ENCODE data around the gene SPECC1.

The SPECC1 gene

DNA sequence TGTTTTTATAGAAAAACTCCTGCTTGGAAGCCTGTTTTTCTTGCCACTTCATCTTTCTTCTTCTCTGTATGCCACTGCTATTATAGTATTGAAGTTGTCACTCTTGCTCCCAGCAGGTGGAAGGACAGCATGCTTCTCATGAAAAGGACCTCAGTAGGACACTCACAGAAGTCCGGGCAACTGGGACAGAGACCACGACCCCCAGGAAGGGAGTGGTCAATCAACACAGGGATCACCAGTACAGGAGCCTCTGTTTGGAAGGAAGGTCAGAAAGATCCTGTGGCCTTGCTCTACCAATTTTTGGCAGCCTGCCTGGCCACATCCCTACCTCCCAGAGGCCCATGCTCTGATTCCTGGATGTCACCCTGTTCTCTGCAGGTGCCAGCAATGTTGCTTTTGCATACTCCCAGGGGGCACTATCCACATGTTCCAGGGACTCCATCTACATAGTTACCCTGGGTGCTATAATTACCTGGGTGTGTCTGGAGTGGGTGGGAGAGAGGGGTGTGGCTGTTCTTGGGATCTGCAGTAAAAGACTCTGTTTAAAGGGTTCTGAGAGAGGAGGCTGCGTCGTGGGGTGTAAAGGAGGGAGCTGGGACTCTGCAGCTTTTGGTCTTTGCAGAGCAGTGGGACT, 17.8 kb upstream of the SPECC1 start:
- no peak for DNase-seq (ENCODE audit: low read depth)
- no peak for TF ChIP-seq POLR2A (IDR thresholded peaks at IDR 0.05; ENCODE audit: extremely low read depth, insufficient read length)
- TF ChIP-seq MYC (IDR thresholded peaks at IDR 0.05; ENCODE audit: low read depth, low read length): no peak
- TF ChIP-seq, protein P1, sequence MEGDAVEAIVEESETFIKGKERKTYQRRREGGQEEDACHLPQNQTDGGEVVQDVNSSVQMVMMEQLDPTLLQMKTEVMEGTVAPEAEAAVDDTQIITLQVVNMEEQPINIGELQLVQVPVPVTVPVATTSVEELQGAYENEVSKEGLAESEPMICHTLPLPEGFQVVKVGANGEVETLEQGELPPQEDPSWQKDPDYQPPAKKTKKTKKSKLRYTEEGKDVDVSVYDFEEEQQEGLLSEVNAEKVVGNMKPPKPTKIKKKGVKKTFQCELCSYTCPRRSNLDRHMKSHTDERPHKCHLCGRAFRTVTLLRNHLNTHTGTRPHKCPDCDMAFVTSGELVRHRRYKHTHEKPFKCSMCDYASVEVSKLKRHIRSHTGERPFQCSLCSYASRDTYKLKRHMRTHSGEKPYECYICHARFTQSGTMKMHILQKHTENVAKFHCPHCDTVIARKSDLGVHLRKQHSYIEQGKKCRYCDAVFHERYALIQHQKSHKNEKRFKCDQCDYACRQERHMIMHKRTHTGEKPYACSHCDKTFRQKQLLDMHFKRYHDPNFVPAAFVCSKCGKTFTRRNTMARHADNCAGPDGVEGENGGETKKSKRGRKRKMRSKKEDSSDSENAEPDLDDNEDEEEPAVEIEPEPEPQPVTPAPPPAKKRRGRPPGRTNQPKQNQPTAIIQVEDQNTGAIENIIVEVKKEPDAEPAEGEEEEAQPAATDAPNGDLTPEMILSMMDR (IDR thresholded peaks at IDR 0.05; ENCODE audit: low read depth, low read length): no peak
- TF ChIP-seq, protein P2, sequence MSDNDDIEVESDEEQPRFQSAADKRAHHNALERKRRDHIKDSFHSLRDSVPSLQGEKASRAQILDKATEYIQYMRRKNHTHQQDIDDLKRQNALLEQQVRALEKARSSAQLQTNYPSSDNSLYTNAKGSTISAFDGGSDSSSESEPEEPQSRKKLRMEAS (IDR thresholded peaks at IDR 0.05; ENCODE audit: low read depth, low read length): no peak
- no peak overlapping the region for H3K4me3 ChIP-seq (ENCODE audit: low read depth, low read length)

DNA sequence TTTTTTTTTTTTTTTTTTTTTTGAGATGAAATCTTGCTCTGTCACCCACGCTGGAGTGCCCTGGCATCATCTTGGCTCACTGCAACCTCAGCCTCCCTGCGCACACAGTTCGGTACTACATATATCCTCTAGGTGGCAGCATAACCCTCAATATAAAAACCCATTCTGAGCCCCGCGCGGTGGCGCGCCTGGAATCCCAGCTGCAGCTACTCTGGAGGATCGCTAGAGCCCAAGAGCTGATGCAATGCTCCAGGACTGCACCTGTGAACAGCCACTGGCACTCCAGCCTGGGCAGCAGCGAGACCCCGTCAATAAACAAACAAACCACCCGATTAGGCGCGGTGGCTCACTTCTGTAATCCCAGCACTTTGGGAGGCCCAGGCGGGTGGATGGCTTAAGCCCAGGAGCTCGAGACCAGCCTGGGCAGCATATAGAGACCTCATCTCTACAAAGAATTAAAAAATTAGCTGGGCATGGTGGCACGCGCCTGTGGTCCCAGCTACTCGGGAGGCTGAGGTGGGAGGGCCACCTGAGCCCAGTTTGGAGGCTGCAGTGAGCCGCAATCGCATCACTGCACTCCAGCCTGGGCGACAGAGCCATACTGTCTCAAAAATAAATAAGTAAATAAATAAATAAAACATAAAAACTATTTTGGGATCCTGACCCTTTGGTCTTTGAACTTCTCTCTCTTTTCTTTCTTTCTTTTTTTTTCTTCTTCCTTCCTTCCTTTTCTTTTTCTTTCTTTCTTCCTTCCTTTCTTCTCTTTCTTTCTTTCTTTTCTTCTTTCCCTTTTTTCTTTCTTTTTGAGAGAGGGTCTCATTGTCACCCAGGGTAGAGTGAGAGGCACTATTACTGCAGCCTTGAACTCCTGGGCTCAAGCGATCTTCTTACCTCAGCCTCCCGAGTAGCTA, 16.1 kb upstream of the SPECC1 start:
- DNase-seq (ENCODE audit: low read depth): peak; percentile 89
- no peak overlapping the region for H3K4me3 ChIP-seq (ENCODE audit: low read depth, low read length)
- no peak for TF ChIP-seq POLR2A (IDR thresholded peaks at IDR 0.05; ENCODE audit: extremely low read depth, insufficient read length)
- TF ChIP-seq, protein P2 (IDR thresholded peaks at IDR 0.05; ENCODE audit: low read depth, low read length): no peak
- no peak for TF ChIP-seq MYC (IDR thresholded peaks at IDR 0.05; ENCODE audit: low read depth, low read length)
- TF ChIP-seq, protein P1 (IDR thresholded peaks at IDR 0.05; ENCODE audit: low read depth, low read length): peak; percentile 55

DNA sequence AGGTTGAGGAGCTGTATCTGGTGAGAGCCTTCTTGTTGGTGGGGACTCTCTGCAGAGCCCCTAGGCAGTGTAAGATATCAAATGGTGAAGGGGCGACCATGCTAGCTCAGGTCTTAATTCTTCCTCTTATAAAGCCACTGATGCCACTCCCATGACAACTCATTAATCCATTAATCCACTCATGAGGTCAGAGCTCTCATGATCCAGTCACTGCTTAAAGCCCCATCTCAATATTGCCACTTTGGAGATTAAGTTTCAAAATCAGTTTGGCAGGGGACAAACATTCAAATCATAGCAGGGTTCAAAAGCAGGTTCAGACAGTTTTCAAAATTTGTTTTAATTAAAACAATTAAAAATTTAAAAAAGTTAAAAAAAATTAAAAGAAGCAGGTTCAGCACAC, 13.1 kb upstream of the SPECC1 start:
- H3K4me3 ChIP-seq (ENCODE audit: low read depth, low read length): no peak overlapping the region
- no peak for DNase-seq (ENCODE audit: low read depth)
- TF ChIP-seq POLR2A (IDR thresholded peaks at IDR 0.05; ENCODE audit: extremely low read depth, insufficient read length) (no peak), MYC (IDR thresholded peaks at IDR 0.05; ENCODE audit: low read depth, low read length) (no peak)
- TF ChIP-seq, protein P2 (IDR thresholded peaks at IDR 0.05; ENCODE audit: low read depth, low read length): no peak
- TF ChIP-seq, protein P1 (IDR thresholded peaks at IDR 0.05; ENCODE audit: low read depth, low read length): no peak

DNA sequence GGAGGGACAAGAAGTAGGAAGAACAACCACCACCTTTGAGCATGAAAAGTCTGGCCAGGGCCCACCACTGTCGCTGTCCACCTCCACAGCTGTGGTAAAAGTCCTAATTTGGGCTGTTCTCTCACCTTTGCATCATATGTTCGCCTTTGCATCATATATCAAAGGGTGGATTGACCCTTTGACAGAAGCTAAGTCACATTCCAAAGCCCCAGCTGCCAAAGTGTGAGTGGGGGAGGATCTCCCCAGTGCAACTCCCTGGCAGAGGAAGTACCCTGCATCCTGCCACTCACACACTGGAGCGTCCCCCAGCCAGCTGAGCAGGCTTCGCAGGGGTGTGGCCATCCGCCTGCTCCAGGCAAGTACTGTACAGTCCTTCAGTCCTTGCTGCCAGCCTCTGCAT, 12.7 kb upstream of the SPECC1 start:
- peak; percentile 82 for DNase-seq (ENCODE audit: low read depth)
- TF ChIP-seq, protein P2 (IDR thresholded peaks at IDR 0.05; ENCODE audit: low read depth, low read length): peak; percentile 36; the same call in 1 of the 2 replicates
- no peak for TF ChIP-seq POLR2A (IDR thresholded peaks at IDR 0.05; ENCODE audit: extremely low read depth, insufficient read length)
- no peak overlapping the region for H3K4me3 ChIP-seq (ENCODE audit: low read depth, low read length)

DNA sequence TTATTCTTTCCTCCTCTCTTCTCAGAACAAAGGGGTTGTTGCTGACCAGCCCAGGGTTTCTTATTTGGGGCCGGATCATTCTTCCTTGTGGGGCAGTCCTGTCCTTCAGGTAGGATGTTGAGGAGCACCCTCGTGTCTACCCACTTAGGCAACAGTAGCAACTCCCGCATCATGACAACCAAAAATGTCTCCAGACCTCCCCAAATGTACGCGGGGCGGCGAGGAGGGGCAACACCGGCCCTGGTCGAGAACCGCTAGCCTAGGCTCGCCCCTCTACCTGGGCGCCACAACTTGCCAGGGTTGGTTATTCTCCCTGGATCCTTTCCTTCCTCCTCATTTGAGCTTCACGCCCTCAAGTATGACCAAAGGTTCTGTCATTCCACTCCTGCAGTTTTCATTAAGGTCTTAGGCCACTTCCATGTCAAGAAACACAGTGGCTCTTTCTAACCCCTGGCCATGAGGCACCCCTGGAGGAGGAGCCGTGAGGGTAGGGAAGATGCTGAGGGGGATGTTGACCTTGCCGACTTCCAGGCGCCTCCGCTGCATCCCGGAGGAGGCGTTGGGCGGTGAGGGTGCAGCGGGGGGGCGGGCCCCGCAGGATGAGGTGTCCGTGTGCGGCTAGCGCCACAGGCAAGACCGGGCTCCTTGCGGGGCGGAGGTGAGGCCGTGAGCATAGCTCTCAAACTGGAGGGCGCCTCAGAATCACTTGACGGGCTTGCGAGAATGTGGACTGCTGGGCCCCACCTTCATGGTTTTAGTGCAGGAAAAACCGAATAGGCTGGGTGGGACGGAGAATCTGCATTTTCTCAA, 712 bp upstream of the SPECC1 start:
- no peak for TF ChIP-seq MYC (IDR thresholded peaks at IDR 0.05; ENCODE audit: low read depth, low read length)
- TF ChIP-seq POLR2A (IDR thresholded peaks at IDR 0.05; ENCODE audit: extremely low read depth, insufficient read length): no peak
- TF ChIP-seq, protein P1 (IDR thresholded peaks at IDR 0.05; ENCODE audit: low read depth, low read length): no peak
- TF ChIP-seq, protein P2 (IDR thresholded peaks at IDR 0.05; ENCODE audit: low read depth, low read length): no peak
- DNase-seq (ENCODE audit: low read depth): peak; percentile 43
- peak overlapping the region; percentile 77 for H3K4me3 ChIP-seq (ENCODE audit: low read depth, low read length)

Data from NB4 (cell line).